Stimulated activated CD8-positive, alpha-beta memory T cell treated with anti-CD3 and anti-CD28 coated beads, Interleukin-12 subunit alpha, Interleukin-12 subunit beta, amount 100 ng/mL, for 24 hours (primary cell): ENCODE measurements around the gene EXOC3L4.
A peak's percentile ranks its signal among the peaks of the same experiment; 100 is the strongest.

Experiments
- DNase-seq: peaks from one replicate; pipeline ENCODE4 v3.0.0-alpha.2; 2020; ENCODE audit errors: extremely low read depth

EXOC3L4 gene

GRCh38 chr14:103091041-103091882 lies 3.3 kb upstream of the EXOC3L4 start:
- peak; percentile 58 for DNase-seq

- no peak for DNase-seq
Measured at GRCh38 chr14:103091883-103092222, 2.7 kb upstream of the EXOC3L4 start.

GRCh38 chr14:103093856-103094405 lies 594 bp upstream of the EXOC3L4 start:
- no peak for DNase-seq

GRCh38 chr14:103095210-103095778 lies 769 bp downstream of the EXOC3L4 start:
- DNase-seq: no peak

GRCh38 chr14:103096387-103096786 lies 1.9 kb downstream of the EXOC3L4 start:
- DNase-seq: no peak

GRCh38 chr14:103097244-103097993 lies 2.9 kb downstream of the EXOC3L4 start:
- DNase-seq: no peak

GRCh38 chr14:103097994-103098957 lies 3.8 kb downstream of the EXOC3L4 start:
- DNase-seq: no peak

- DNase-seq: no peak
Measured at GRCh38 chr14:103099081-103099732, 4.7 kb downstream of the EXOC3L4 start.

- no peak for DNase-seq
Measured at GRCh38 chr14:103099733-103100280, 5.3 kb downstream of the EXOC3L4 start.

- DNase-seq: no peak
Measured at GRCh38 chr14:103100281-103101121, 6.0 kb downstream of the EXOC3L4 start.

GRCh38 chr14:103101257-103101962 lies 6.9 kb downstream of the EXOC3L4 start:
- no peak for DNase-seq

- no peak for DNase-seq
Measured at GRCh38 chr14:103101963-103102688, 7.6 kb downstream of the EXOC3L4 start.

GRCh38 chr14:103102689-103103260 lies 8.2 kb downstream of the EXOC3L4 start:
- DNase-seq: no peak

GRCh38 chr14:103103461-103104388 lies 9.2 kb downstream of the EXOC3L4 start:
- DNase-seq: no peak

- DNase-seq: no peak
Measured at GRCh38 chr14:103104389-103104653, 9.8 kb downstream of the EXOC3L4 start.

GRCh38 chr14:103104654-103105452 lies 10.3 kb downstream of the EXOC3L4 start:
- peak; percentile 26 for DNase-seq
